Activated CD4-positive, alpha-beta T cell treated with anti-CD3 and anti-CD28 coated beads, Interleukin-2, amount 10 ng/mL, durations not matched to agents 7 days and 5 days (primary cell): ENCODE measurements around the gene IGF1R. TPM values are rescaled to one million over a fixed set of nuclear protein-coding genes. Genes with fewer than 3 reads are reported as not detected.

Source experiments
- CTCF ChIA-PET: fragments of 350-600 bp; sonication (Branson Sonifier 250); formaldehyde crosslinking; loops from one replicate; lab custom pipeline; 2021; ENCODE audit warnings: antibody characterized with exemption; lab: Charles Lee
- POLR2A ChIA-PET: fragments of 350-600 bp; sonication (Branson Sonifier 250); formaldehyde crosslinking; loops from one replicate; lab custom pipeline; 2021; ENCODE audit warnings: antibody characterized with exemption; lab: Charles Lee
- DNase-seq: peaks from one replicate; pipeline ENCODE4 v3.0.0-alpha.2; 2020
- H3K27ac Mint-ChIP-seq: one replicate; pipeline ENCODE4 v1.8.0; 2021; ENCODE audit warnings: mild to moderate bottlenecking, moderate library complexity, mixed read lengths
- H3K27me3 Mint-ChIP-seq: one replicate; pipeline ENCODE4 v1.8.0; 2021; ENCODE audit warnings: mixed read lengths
- H3K36me3 Mint-ChIP-seq: one replicate; pipeline ENCODE4 v1.8.0; 2021; ENCODE audit warnings: low read depth, mixed read lengths
- H3K4me1 Mint-ChIP-seq: one replicate; pipeline ENCODE4 v1.8.0; 2021; ENCODE audit warnings: mixed read lengths
- H3K4me3 Mint-ChIP-seq: one replicate; pipeline ENCODE4 v1.8.0; 2021; ENCODE audit warnings: mild to moderate bottlenecking, moderate library complexity, mixed read lengths
- H3K9me3 Mint-ChIP-seq: one replicate; pipeline ENCODE4 v1.8.0; 2021; ENCODE audit warnings: mixed read lengths
- total RNA-seq, 2 experiments: library from RNA; stranded (reverse); gene quantifications; one replicate each; pipeline ENCODE4 v1.2.3, GENCODE V29; 2021

The IGF1R gene
- total RNA-seq, 2 experiments from 2014 or later, result 18.8 to 24.8 TPM

GRCh38 chr15:98738689-98739401 lies 90.5 kb downstream of the IGF1R start:
- Mint-ChIP-seq H3K9me3 (no peaks in the 10 kb centered on the region), H3K36me3 (no peaks in the 10 kb centered on the region), H3K27me3 (no peaks in the 10 kb centered on the region), H3K27ac (peak overlapping the region; percentile 34), H3K4me1 (peaks cover 54% of the 10 kb centered on the region), H3K4me3 (no peak overlapping the region)
- ChIA-PET POLR2A (no interaction called here), CTCF (no interaction called here)
- no peak for DNase-seq

GRCh38 chr15:98740295-98740694 lies 92.0 kb downstream of the IGF1R start:
- H3K27ac Mint-ChIP-seq, result no peak overlapping the region
- POLR2A ChIA-PET, result no interaction called here
- H3K36me3 Mint-ChIP-seq, result no peaks in the 10 kb centered on the region
- DNase-seq, result no peak
- peaks cover 53% of the 10 kb centered on the region for H3K4me1 Mint-ChIP-seq
- no peaks in the 10 kb centered on the region for H3K9me3 Mint-ChIP-seq
- H3K4me3 Mint-ChIP-seq, result no peak overlapping the region
- CTCF ChIA-PET, result no interaction called here
- no peaks in the 10 kb centered on the region for H3K27me3 Mint-ChIP-seq

- ChIA-PET POLR2A (interaction anchor here (0.5 kb wide), 1 partner anchor 89 kb away, joined by 3 read pairs; no protein-coding TSS in a partner anchor), CTCF (interaction anchor here (1.3 kb wide), 1 partner anchor 113 kb away, joined by 4 read pairs; no protein-coding TSS in a partner anchor)
- Mint-ChIP-seq H3K9me3 (no peaks in the 10 kb centered on the region), H3K27ac (no peak overlapping the region), H3K36me3 (no peaks in the 10 kb centered on the region), H3K4me3 (no peak overlapping the region), H3K27me3 (no peaks in the 10 kb centered on the region), H3K4me1 (peaks cover 54% of the 10 kb centered on the region)
- no peak for DNase-seq
Observed at GRCh38 chr15:98740963-98741362, 92.6 kb downstream of the IGF1R start.

GRCh38 chr15:98743177-98743576 lies 94.8 kb downstream of the IGF1R start:
- H3K36me3 Mint-ChIP-seq, result no peaks in the 10 kb centered on the region
- no peaks in the 10 kb centered on the region for H3K27me3 Mint-ChIP-seq
- no peak for DNase-seq
- H3K4me1 Mint-ChIP-seq, result peaks cover 58% of the 10 kb centered on the region
- CTCF ChIA-PET, result no interaction called here
- no peak overlapping the region for H3K4me3 Mint-ChIP-seq
- H3K27ac Mint-ChIP-seq, result no peak overlapping the region
- POLR2A ChIA-PET, result no interaction called here
- no peaks in the 10 kb centered on the region for H3K9me3 Mint-ChIP-seq

- CTCF ChIA-PET, result interaction anchor here (0.6 kb wide), 2 partner anchors 757 to 1679 kb away, joined by 3 read pairs; no protein-coding TSS in a partner anchor
- POLR2A ChIA-PET, result no interaction called here
- Mint-ChIP-seq H3K9me3 (no peaks in the 10 kb centered on the region), H3K4me1 (peaks cover 44% of the 10 kb centered on the region), H3K36me3 (no peaks in the 10 kb centered on the region), H3K27ac (no peak overlapping the region), H3K27me3 (no peaks in the 10 kb centered on the region), H3K4me3 (no peak overlapping the region)
- no peak for DNase-seq
Observed at GRCh38 chr15:98744506-98744905, 96.2 kb downstream of the IGF1R start.

GRCh38 chr15:98745179-98745578 lies 96.8 kb downstream of the IGF1R start:
- CTCF ChIA-PET, result no interaction called here
- Mint-ChIP-seq H3K27me3 (no peaks in the 10 kb centered on the region), H3K4me1 (peaks cover 38% of the 10 kb centered on the region), H3K4me3 (no peak overlapping the region), H3K27ac (no peak overlapping the region), H3K36me3 (no peaks in the 10 kb centered on the region), H3K9me3 (no peaks in the 10 kb centered on the region)
- POLR2A ChIA-PET, result no interaction called here
- DNase-seq, result no peak

GRCh38 chr15:98745650-98746374 lies 97.5 kb downstream of the IGF1R start:
- CTCF ChIA-PET, result no interaction called here

GRCh38 chr15:98746375-98747155 lies 98.2 kb downstream of the IGF1R start:
- ChIA-PET POLR2A (no interaction called here), CTCF (interaction anchor here (1.0 to 1.3 kb wide), 2 partner anchors 14 to 32 kb away, joined by 3 to 4 read pairs; no protein-coding TSS in a partner anchor)
- Mint-ChIP-seq H3K27ac (no peak overlapping the region), H3K9me3 (no peaks in the 10 kb centered on the region), H3K4me3 (no peak overlapping the region), H3K4me1 (peaks cover 28% of the 10 kb centered on the region), H3K36me3 (no peaks in the 10 kb centered on the region), H3K27me3 (no peaks in the 10 kb centered on the region)
- DNase-seq, result no peak

More at GRCh38 chr15:98745650-98746374, 97.5 kb downstream of the IGF1R start:
- Mint-ChIP-seq H3K9me3 (no peaks in the 10 kb centered on the region), H3K36me3 (no peaks in the 10 kb centered on the region), H3K27ac (no peak overlapping the region), H3K27me3 (no peaks in the 10 kb centered on the region), H3K4me3 (no peak overlapping the region), H3K4me1 (peaks cover 32% of the 10 kb centered on the region)
- no peak for DNase-seq
- POLR2A ChIA-PET, result no interaction called here

- CTCF ChIA-PET, result no interaction called here
- no peaks in the 10 kb centered on the region for H3K27me3 Mint-ChIP-seq
- POLR2A ChIA-PET, result no interaction called here
- no peak overlapping the region for H3K4me3 Mint-ChIP-seq
- no peak for DNase-seq
- no peaks in the 10 kb centered on the region for H3K36me3 Mint-ChIP-seq
- H3K9me3 Mint-ChIP-seq, result no peaks in the 10 kb centered on the region
- no peak overlapping the region for H3K27ac Mint-ChIP-seq
- peaks cover 8% of the 10 kb centered on the region for H3K4me1 Mint-ChIP-seq
Observed at GRCh38 chr15:98751767-98752166, 103.4 kb downstream of the IGF1R start.

- H3K4me3 Mint-ChIP-seq, result no peak overlapping the region
- DNase-seq, result no peak
Observed at GRCh38 chr15:98753726-98754656, 105.7 kb downstream of the IGF1R start.

GRCh38 chr15:98754657-98755022 lies 106.3 kb downstream of the IGF1R start:
- H3K4me3 Mint-ChIP-seq, result no peak overlapping the region
- POLR2A ChIA-PET, result no interaction called here
- CTCF ChIA-PET, result no interaction called here

More at GRCh38 chr15:98753726-98754656, 105.7 kb downstream of the IGF1R start:
- H3K36me3 Mint-ChIP-seq, result no peaks in the 10 kb centered on the region
- POLR2A ChIA-PET, result no interaction called here
- H3K27ac Mint-ChIP-seq, result no peak overlapping the region
- H3K4me1 Mint-ChIP-seq, result peaks cover 4% of the 10 kb centered on the region
- no peaks in the 10 kb centered on the region for H3K9me3 Mint-ChIP-seq
- CTCF ChIA-PET, result no interaction called here
- H3K27me3 Mint-ChIP-seq, result no peaks in the 10 kb centered on the region

GRCh38 chr15:98755138-98755537 lies 106.8 kb downstream of the IGF1R start:
- DNase-seq, result no peak
- Mint-ChIP-seq H3K27ac (no peak overlapping the region), H3K27me3 (no peaks in the 10 kb centered on the region), H3K4me1 (peaks cover 4% of the 10 kb centered on the region), H3K4me3 (no peak overlapping the region), H3K36me3 (no peaks in the 10 kb centered on the region), H3K9me3 (no peaks in the 10 kb centered on the region)
- POLR2A ChIA-PET, result no interaction called here
- CTCF ChIA-PET, result no interaction called here

More at GRCh38 chr15:98754657-98755022, 106.3 kb downstream of the IGF1R start:
- peaks cover 4% of the 10 kb centered on the region for H3K4me1 Mint-ChIP-seq
- DNase-seq, result no peak
- no peaks in the 10 kb centered on the region for H3K9me3 Mint-ChIP-seq
- H3K27me3 Mint-ChIP-seq, result no peaks in the 10 kb centered on the region
- H3K36me3 Mint-ChIP-seq, result no peaks in the 10 kb centered on the region
- H3K27ac Mint-ChIP-seq, result no peak overlapping the region
